Activated B cell treated with CpG ODN at 0.5 μM for 24 hours (primary cell): ENCODE measurements around the gene HOXB4. TPM values are rescaled to one million over a fixed set of nuclear protein-coding genes. Genes with fewer than 3 reads are reported as not detected.

Source experiments
- ATAC-seq: fragments of 200-7000 bp; cut with Tn5 transposase; one replicate; pipeline ENCODE4 v1.10.0; 2021; ENCODE audit warnings: low read depth, mild to moderate bottlenecking, moderate library complexity
- CTCF ChIA-PET: fragments of 350-600 bp; sonication (Branson Sonifier 250); formaldehyde crosslinking; loops from one replicate; lab custom pipeline; 2021; ENCODE audit warnings: antibody characterized with exemption; lab: Charles Lee
- POLR2A ChIA-PET: fragments of 350-600 bp; sonication (Branson Sonifier 250); formaldehyde crosslinking; loops from one replicate; lab custom pipeline; 2021; ENCODE audit warnings: antibody characterized with exemption; lab: Charles Lee
- DNase-seq: peaks from one replicate; pipeline ENCODE4 v3.0.0; 2022
- H3K27ac Mint-ChIP-seq: one replicate; pipeline ENCODE4 v1.8.0; 2020; ENCODE audit warnings: mixed read lengths
- H3K27me3 Mint-ChIP-seq: one replicate; pipeline ENCODE4 v1.8.0; 2021; ENCODE audit warnings: mixed read lengths
- H3K36me3 Mint-ChIP-seq: one replicate; pipeline ENCODE4 v1.8.0; 2021; ENCODE audit warnings: low read depth, mixed read lengths
- H3K4me1 Mint-ChIP-seq: one replicate; pipeline ENCODE4 v1.8.0; 2021; ENCODE audit warnings: mixed read lengths
- H3K4me3 Mint-ChIP-seq: one replicate; pipeline ENCODE4 v1.8.0; 2020; ENCODE audit warnings: mild to moderate bottlenecking, mixed read lengths
- H3K9me3 Mint-ChIP-seq: one replicate; pipeline ENCODE4 v1.8.0; 2020; ENCODE audit warnings: mixed read lengths
- intact Hi-C: fragments of 100-400 bp; cut with micrococcal nuclease; formaldehyde crosslinking; loops from one replicate; pipeline ENCODE4 v1.15.1; 2024
- total RNA-seq: library from RNA; stranded (reverse); gene quantifications from 2 replicates; pipeline ENCODE4 v1.2.3, GENCODE V29; 2022
- TF ChIP-seq, protein P1 (sequence below): fragments of 200-600 bp; IDR thresholded peaks from one replicate; pipeline ENCODE4 v1.8.0; 2022; ENCODE audit warnings: antibody characterized with exemption, mild to moderate bottlenecking

HOXB4 gene
- total RNA-seq, 1 donor from 2014 or later: 1.4 TPM

DNA sequence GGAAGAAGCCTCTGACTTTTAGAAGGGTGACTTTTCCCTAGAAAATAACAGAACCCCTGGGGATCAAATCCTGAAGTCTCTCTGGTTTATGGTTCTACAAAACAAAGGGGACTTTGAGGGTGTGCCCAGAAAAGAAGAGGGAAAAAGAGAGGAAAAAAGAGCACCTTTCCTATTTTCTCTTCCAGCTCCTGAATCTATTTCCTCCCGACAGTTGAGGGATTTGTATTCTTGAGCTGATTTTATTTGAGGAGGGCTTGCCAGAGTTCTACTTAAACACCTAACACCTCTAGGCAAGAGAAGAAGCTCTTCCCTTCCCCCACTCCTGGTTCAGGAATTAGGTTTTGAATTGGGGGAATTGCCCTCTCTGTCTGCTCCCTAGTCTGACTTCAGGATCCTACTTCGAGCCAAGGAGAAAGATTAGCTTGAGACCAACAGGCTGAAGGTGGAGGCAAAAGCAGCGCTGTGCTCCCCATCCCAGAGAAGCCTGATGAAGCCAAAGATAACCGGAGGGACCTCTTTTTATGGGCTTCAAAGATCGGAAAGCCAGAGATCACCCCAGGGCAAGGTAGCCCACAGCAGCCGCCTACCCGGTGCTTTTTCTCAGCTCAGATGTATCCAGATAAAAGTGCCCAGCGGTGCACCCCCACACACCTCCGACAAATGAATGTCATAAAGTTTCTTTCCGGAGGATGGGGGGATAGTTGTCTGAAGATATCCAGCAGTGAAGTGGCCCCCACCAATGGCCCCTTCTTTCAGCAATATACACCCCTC, 11.1 kb upstream of the HOXB4 start:
- intact Hi-C loops: no loop called here
- CTCF ChIA-PET: interaction anchor here (0.7 to 2.9 kb wide), 7 partner anchors 24 to 281 kb away, joined by 3 to 13 read pairs (median 3); no protein-coding TSS in a partner anchor
- H3K4me3 Mint-ChIP-seq: no peak overlapping the region
- ATAC-seq (no peak), DNase-seq (no peak)
- H3K27me3 Mint-ChIP-seq: peaks cover 80% of the 10 kb centered on the region
- POLR2A ChIA-PET: interaction anchor here (0.7 kb wide), 1 partner anchor 25 kb away, joined by 6 read pairs; no protein-coding TSS in a partner anchor
- peaks cover 52% of the 10 kb centered on the region for H3K4me1 Mint-ChIP-seq
- H3K27ac Mint-ChIP-seq: no peak overlapping the region
- H3K9me3 Mint-ChIP-seq: no peaks in the 10 kb centered on the region
- TF ChIP-seq, protein P1, sequence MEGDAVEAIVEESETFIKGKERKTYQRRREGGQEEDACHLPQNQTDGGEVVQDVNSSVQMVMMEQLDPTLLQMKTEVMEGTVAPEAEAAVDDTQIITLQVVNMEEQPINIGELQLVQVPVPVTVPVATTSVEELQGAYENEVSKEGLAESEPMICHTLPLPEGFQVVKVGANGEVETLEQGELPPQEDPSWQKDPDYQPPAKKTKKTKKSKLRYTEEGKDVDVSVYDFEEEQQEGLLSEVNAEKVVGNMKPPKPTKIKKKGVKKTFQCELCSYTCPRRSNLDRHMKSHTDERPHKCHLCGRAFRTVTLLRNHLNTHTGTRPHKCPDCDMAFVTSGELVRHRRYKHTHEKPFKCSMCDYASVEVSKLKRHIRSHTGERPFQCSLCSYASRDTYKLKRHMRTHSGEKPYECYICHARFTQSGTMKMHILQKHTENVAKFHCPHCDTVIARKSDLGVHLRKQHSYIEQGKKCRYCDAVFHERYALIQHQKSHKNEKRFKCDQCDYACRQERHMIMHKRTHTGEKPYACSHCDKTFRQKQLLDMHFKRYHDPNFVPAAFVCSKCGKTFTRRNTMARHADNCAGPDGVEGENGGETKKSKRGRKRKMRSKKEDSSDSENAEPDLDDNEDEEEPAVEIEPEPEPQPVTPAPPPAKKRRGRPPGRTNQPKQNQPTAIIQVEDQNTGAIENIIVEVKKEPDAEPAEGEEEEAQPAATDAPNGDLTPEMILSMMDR: no peak
- H3K36me3 Mint-ChIP-seq: no peaks in the 10 kb centered on the region

DNA sequence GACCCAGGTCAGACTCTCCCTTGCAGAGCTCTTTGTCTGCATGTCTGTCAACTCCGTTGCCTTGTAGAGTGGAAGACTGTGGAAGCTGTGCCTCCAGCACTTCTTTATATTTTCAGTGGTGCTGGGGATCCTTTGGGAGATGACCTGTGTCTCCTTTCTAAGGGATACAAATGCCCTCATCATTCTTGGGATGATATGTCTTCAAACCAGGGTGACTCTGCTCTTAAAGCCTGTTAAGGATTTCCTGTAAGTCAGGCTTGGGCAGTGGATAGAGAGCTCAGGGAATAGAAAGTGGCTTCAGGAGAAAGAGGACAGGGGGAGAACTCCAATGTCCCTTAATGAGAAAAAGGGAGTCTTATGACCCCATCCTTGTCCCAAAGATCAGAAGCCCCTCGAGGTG, 10.4 kb upstream of the HOXB4 start:
- Mint-ChIP-seq H3K9me3 (no peaks in the 10 kb centered on the region), H3K27ac (no peak overlapping the region), H3K4me1 (peaks cover 49% of the 10 kb centered on the region), H3K27me3 (peaks cover 84% of the 10 kb centered on the region), H3K36me3 (no peaks in the 10 kb centered on the region), H3K4me3 (no peak overlapping the region)
- ATAC-seq (no peak), DNase-seq (no peak)
- POLR2A ChIA-PET: interaction anchor here (0.6 to 0.7 kb wide), 2 partner anchors 26 to 1136 kb away, joined by 4 to 6 read pairs; no protein-coding TSS in a partner anchor
- CTCF ChIA-PET: interaction anchor here (0.7 to 2.9 kb wide), 10 partner anchors 24 to 280 kb away, joined by 3 to 13 read pairs (median 3); no protein-coding TSS in a partner anchor
- intact Hi-C loops: no loop called here
- TF ChIP-seq, protein P1: no peak

DNA sequence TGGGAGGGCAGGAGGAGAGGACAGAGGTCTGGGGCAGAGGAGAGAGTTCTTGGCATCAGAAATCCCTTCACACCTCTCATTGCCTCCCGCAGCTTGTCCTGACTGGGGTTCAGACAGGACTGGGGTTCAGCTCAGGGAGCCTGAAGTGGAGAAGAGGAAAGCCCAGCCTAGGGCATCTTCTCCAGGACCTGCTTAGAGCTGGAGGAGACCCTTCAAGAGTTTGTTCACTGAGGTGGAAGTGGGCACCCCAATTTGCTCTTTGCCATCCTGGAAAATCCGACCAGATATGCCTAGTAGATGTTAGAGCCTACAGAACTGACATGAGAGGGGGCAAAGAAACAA, 9.9 kb upstream of the HOXB4 start:
- TF ChIP-seq, protein P1: no peak

GRCh38 chr17:48587276-48588073, 9.3 kb upstream of the HOXB4 start:
- peaks cover 43% of the 10 kb centered on the region for H3K4me1 Mint-ChIP-seq
- ChIA-PET POLR2A (no interaction called here), CTCF (interaction anchor here (0.8 to 2.9 kb wide), 8 partner anchors 25 to 279 kb away, joined by 3 to 13 read pairs (median 3); no protein-coding TSS in a partner anchor)
- H3K9me3 Mint-ChIP-seq: no peaks in the 10 kb centered on the region
- peak overlapping the region; percentile 28 for H3K4me3 Mint-ChIP-seq
- intact Hi-C loops: no loop called here
- DNase-seq: no peak
- H3K36me3 Mint-ChIP-seq: no peaks in the 10 kb centered on the region
- no peak for ATAC-seq
- H3K27ac Mint-ChIP-seq: no peak overlapping the region
- peaks cover 86% of the 10 kb centered on the region for H3K27me3 Mint-ChIP-seq
- TF ChIP-seq, protein P1: no peak

More for the DNA sequence above, 9.9 kb upstream of the HOXB4 start:
- Mint-ChIP-seq H3K9me3 (no peaks in the 10 kb centered on the region), H3K4me1 (peaks cover 44% of the 10 kb centered on the region), H3K27ac (no peak overlapping the region), H3K4me3 (no peak overlapping the region), H3K27me3 (peaks cover 84% of the 10 kb centered on the region), H3K36me3 (no peaks in the 10 kb centered on the region)
- ChIA-PET CTCF (interaction anchor here (0.8 to 2.9 kb wide), 8 partner anchors 25 to 280 kb away, joined by 3 to 13 read pairs (median 3); no protein-coding TSS in a partner anchor), POLR2A (no interaction called here)
- ATAC-seq (no peak), DNase-seq (no peak)
- intact Hi-C loops: no loop called here
